Measurements from ENCODE around the gene IFITM2.

IFITM2 gene

DNA sequence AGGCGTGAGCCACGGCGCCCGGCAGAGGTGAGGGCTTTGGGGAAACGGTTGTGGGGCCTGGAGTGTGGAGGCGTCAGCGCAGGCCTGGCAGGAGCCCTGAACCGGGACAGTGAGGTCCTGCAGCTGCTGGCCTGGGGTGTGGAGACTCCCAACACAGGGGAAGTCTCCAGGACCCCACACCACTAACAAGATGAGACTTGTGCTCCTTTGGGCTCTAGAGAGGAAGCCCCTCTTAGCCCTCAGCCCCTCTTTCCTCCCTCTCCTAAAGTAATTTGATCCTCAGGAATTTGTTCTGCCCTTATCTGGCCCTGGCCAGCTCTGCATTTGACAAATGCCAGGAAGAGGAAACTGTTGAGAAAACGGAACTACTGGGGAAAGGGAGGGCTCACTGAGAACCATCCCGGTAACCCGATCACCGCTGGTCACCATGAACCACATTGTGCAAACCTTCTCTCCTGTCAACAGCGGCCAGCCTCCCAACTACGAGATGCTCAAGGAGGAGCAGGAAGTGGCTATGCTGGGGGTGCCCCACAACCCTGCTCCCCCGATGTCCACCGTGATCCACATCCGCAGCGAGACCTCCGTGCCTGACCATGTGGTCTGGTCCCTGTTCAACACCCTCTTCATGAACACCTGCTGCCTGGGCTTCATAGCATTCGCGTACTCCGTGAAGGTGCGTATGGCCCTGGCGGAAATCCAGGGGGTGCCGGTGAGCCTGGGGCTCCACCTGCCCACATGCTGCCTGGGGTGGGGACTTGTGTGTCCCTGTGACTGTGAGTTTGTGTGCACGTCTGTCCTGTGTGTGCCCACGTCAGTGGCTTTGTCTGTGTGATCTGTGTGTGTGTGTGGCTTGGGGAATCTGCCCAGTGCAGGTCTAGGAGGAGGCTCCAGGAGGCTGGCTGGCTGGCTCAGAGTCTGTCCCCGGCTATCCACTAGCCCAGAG, at the start of gene IFITM2:
Gene IFITM2, plus strand, starts transcription at position 51 of the 943 bp plus-strand sequence. Its CDS starts 377 bp downstream, at position 428.
- DNase-seq (ENCODE audit: low spot score): peak; percentile 27

DNA sequence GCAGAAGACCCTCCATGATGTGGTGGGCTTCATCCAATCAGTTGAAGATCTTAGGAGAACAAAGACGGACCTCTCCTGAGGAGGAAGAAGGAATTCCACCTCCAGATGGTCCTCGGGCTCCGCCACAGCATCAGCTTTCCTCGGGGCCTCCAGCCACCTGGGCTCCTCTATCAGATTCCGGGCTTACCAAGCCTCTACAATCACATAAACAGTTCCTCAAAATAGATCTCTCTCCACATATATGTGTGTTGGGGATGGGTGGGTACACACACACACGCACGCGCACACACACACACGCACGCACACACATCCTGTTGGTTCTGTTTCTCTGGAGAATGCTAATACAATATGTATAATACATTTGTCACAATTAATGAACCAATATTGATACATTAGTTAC, 48.2 kb upstream of the IFITM2 start:
- no peak for DNase-seq (ENCODE audit: low spot score)

DNA sequence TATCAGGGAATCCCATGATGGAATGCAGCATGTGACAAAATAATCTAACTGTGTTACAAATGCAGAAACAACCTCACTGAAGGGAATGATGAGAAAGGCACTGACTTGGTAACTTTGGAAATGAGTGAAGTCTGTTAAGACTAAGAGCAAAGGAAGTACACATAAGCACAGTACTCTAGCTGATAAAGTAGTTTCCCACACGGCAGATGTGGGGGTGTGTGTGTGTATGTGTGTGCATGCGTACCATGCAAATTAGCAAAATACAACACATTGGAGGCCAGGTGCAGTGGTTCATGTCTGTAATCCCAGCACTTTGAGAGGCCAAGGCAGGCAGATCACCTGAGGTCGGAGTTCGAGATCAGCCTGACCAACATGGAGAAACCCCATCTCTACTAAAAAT, 46.0 kb upstream of the IFITM2 start:
- no peak for DNase-seq (ENCODE audit: low spot score)

DNA sequence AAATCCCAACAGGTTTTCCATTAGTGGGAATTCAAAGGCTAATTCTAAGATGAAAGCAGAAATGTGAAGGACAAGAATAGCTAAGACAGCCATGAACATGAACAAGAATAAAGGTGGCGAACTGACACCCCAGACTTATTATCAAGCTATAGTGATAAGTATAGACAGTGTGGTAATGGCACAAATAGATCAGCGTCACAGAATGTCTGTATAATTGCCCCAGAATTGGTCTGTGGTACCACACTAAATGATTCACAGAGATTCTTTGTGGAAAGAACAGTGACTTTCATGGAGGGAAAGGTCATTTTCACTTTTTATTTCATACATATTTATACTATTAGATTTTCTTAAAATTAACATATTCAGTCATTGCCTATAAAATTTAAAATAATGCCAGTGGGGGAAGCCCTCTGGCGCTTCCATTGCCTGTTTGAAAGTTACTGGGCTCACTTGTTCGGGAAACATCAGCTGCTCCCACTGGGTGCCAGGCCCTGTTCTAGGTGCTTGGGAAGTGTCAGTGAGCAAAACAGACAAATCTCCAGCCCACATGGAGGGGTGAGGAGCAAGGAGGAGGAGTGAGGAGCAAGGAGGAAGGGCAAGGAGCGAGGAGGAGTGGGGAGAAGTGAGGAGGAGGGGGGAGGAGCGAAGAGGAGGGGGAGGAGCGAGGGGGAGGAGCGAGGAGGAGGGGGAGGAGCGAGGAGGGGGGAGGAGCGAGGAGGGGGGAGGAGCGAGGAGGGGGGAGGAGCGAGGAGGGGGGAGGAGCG, 40.8 kb upstream of the IFITM2 start:
- no peak for DNase-seq (ENCODE audit: low spot score)

DNA sequence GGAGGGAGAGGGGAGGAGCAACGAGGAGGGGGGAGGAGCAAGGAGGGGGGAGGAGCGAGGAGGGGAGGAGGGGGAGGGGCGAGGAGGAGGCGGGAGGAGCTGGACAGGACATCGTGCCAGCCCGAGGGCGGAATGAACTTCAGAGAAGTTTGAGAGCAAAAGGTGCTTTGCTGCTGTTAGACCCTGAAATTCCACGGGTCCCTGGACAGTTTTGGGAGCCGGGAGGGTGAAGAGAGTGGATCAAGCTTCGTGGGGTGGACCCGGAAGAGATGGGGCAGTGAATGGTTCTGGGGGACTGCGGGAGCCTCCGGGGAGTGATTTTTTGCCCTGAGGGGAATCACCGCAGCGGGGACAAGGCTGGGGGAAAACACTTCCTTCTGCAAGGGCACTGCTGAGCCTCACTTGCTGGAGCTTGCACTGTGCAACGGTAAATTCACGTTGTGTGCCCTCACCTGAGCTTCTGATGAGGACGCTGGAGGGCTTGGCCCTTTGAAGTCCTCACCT, 40.1 kb upstream of the IFITM2 start:
- no peak for DNase-seq (ENCODE audit: low spot score)

DNA sequence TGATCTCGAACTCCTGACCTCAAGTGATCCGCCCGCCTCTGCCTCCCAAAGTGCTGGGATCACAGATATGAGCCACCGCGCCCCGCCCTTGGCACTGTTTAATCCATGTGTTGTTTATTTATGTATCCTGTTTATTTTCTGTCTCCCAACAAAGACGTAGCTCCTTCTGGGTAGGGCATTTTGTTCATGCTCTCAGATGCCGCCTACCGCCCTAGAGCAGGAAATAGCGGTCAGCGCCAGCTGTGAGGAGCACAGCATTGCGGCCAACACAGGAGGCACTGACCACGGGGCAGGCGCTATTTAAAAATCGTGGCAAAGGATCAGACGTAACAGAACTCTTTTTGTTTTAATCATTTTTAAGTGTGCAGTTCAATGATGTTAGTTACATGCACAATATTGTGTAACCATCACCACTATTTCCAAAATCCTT, 38.9 kb upstream of the IFITM2 start:
- DNase-seq (ENCODE audit: low spot score): peak; percentile 30

DNA sequence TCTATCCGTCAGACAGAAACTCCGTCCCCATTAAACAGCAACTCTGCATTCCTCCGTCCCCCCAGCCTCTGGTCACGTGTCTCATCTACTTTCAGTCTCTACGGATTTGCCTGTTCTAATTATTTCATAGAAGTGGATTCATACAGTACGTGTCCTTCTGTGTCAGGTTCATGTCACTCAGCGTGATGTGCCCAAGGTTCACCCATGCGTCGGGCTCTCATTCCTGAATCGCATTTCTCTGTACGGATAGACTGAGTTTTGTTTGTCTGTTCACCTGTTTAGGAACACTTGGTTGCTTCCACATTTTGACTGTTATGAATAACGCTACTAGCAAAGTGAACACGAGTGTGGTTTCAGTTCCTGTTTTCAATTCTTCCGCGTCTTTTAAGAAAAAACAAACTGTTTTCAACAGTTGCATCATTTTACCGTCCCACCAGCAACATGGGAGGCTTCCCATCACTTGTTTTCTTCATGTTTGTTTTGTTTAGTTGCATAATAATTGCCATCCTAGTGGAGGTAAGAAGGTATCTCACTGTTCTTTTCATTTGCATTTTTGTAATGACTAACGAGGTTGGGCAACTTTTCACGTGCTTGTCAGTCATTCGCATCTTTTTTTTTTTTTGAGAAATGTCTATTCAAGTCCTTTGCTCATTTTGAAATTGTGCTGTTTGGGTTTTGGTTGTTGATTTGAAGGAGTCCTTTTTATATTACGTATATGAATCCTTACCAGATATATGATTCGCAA, 38.3 kb upstream of the IFITM2 start:
- DNase-seq (ENCODE audit: low spot score): peak; percentile 25

DNA sequence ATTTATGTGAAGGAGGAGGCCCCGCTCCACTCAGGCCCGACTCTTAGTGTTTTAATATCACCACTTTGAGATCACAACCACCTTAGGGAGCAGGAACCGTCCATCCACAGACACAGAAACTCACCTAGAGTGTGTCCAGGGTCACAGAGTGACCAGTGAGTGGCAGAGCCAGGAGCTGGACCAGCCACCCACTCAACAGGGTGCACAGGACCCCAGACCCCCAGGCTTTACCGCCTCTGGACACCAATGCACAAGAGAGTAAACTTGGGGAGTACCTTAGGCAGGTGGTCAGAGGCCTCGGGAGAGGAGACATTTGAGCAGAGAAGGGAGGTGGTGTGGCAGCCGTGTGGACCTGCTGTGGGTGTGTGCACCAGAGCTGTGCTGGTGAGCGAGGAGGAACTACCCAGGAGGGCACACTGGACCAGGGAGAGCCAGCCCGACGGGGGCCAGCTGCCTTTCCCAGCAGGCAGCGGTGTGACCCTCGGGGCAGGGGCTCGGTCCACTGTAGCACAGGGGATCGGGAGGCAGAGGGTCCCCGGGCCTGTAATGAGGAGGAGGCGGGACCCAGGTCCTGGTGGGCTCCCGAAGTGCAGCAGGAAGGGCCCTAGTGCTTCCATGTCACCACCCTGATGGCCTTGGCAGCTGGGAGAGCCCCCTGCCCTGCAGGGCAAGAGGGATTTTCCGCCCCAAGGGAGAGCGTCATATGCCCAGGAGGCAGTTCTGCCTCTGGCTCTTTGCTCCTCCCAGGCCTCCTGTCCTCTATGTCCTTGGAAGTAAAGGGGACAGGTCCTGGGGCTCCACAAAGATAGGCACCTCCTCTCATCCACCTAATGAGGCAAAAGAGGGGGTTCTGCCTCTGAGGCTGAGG, 36.9 kb upstream of the IFITM2 start:
- no peak for DNase-seq (ENCODE audit: low spot score)

DNA sequence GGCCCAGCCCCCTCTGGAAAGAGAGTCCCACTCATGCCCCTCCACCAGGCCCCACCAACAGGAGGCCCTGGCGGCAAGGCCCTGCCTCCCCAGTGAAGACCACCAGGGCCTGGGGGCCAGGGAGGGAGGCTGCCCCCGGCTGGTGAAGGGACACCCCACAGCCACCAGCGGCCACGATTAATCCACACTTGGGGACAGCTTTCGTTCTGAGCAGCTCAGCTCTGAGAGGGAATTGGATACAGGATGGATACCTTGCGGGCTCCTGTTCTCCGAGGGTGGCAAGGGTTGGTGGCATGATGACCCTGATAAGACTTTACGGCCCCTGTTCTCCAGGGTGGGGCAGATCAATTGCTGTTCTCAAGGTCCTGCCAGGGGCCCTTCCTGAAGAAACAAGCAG, 36.3 kb upstream of the IFITM2 start:
- no peak for DNase-seq (ENCODE audit: low spot score)

DNA sequence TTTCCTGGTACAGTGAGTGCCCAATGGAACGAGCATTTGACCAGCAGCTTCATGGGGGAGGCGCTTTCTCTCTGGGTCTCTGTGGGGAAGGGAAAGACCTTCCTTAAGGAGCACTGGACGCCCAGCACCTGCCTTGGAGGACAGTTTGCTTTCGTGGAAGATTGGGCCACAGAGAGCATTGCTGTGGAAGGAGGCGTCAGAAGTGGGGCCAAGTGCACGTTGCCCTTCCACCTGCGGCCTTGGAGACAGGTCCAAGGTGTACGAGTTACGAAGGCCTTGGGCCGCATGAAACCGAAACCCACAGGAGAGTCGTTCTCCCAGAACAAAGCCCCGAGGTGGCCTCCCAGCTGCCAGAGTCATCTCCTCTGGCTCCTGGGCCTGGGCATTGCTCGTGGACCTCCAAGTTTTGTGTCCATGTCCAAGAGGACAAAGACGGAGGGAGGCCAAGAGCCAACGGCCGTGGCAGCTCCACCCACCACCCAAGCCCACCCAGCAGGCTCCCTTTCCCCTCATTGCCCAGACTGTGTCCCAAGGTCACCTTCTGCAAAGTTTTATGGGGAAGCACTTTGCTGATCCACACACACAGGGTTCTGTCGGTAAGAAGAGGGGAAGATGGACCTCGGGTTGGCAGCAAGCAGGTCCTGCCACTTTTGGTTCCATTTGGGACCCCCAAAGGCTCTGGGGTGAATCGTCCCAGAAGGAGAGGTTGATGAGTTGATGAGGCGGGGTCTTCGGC, 35.3 kb upstream of the IFITM2 start:
- DNase-seq (ENCODE audit: low spot score): no peak

DNA sequence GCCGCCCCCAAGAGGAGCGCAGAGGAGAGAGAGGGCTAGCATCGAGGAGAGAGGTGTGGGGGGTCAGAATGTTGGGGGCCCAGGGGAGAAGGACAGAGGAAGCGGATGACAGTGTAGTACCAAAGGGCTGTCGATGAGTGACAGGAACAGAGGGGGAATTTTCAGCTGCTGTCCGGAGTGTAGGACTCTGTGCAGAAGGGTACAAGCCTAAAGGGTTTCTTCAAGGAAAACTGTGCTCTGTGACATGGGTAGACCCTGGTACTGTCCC, 34.8 kb upstream of the IFITM2 start:
- DNase-seq (ENCODE audit: low spot score): no peak

DNA sequence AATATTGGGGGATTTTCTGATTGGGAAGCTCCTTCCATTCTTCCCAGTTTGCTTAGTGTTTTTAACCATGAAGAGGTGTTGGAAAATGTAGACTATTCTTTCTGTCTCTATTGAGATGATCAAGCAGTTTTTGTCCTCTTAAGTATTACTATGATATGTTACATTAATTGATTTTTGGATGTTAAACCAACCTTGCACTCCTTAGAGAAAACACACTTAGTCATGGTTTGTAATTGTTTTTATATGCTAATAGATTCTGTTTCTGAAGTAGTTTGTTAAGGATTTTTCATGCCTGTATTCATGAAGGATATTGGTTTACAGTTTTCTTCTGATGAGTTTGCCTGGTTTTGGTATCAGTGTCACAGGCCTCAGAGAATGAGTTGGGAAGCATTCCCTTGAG, 31.4 kb upstream of the IFITM2 start:
- DNase-seq (ENCODE audit: low spot score): no peak

DNA sequence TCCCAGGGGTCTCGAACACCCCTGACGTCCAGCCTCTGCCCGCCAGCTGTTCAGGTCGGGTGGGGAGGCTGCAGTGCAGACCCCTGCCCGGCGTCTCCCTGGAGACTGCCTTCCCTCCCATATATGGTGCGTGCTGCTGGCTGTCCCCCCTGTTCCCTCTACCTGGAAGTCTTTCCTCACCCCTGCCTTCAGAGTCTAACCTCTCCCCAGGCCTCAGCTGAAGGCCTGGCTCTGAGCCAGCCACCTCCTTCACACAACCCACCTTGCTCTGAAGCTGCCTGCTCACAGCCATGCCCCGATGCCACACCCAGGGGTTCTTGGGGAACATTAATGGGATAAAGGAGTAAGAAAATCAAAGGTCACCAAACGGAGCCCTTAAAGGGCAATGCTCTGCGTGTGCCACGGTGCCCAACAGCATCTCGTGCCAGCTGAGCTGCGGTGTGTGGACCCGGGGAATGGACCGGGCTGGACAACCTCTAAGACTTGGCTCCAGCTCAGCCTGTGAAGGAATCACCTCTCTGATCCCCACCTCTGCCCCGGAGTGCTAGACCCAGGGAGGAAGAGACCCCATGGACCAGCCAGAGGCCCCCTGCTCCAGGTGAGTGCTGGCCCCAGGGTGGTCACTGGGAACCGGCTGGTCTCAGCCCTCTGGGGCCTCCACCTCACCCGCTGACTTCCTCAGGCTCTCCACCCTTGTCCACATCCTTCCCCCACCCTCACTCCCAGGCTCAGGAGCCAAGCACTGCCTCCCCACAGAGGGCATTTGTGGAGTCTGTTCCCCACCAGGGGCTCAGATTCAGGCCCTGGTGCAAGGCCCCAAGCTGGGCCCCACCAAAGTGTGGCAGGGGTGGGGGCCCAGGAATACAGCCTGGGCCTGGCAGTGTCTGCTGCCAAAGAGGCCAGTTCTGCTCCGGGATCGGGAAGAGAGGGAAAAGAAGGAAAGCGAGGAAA, 29.3 kb upstream of the IFITM2 start, which contains the start of gene NLRP6:
Gene NLRP6, plus strand, starts transcription at position 407 of the 951 bp plus-strand sequence. Its CDS starts 163 bp downstream, at position 570.
- DNase-seq (ENCODE audit: low spot score): no peak

DNA sequence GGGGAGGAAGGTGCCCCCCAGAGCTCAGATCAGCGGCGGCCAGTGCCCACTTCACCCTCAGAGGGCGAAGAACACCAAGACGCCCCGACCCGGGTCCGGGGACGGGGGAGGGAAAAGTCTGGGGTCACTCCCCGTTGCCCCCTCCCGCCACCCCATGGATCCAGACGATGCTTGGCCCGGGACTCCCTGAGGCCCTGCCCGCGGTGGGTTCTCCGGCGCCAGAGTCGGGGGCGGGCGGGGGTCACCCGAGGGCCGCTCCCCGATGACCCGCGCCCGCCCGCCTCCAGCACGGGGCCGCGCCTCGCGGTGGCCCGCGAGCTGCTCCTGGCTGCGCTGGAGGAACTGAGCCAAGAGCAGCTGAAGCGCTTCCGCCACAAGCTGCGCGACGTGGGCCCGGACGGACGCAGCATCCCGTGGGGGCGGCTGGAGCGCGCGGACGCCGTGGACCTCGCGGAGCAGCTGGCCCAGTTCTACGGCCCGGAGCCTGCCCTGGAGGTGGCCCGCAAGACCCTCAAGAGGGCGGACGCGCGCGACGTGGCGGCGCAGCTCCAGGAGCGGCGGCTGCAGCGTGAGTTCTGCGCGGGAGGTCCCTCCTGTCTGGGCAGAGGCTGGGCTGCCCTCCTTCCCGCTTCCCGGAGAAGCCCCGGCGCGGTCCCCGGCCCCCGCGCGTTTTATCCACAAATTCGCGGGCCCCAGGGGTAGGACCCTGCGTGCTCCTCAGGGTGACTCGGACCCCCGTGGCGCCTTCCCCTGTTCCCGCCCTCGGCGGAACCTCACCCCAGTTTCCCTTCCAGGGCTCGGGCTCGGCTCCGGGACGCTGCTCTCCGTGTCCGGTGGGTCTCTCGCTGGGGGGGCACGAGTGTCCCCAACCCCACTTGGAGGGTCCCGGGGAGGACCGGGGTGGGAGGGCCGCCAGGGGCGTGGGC, 28.3 kb upstream of the IFITM2 start:
- no peak for DNase-seq (ENCODE audit: low spot score)

DNA sequence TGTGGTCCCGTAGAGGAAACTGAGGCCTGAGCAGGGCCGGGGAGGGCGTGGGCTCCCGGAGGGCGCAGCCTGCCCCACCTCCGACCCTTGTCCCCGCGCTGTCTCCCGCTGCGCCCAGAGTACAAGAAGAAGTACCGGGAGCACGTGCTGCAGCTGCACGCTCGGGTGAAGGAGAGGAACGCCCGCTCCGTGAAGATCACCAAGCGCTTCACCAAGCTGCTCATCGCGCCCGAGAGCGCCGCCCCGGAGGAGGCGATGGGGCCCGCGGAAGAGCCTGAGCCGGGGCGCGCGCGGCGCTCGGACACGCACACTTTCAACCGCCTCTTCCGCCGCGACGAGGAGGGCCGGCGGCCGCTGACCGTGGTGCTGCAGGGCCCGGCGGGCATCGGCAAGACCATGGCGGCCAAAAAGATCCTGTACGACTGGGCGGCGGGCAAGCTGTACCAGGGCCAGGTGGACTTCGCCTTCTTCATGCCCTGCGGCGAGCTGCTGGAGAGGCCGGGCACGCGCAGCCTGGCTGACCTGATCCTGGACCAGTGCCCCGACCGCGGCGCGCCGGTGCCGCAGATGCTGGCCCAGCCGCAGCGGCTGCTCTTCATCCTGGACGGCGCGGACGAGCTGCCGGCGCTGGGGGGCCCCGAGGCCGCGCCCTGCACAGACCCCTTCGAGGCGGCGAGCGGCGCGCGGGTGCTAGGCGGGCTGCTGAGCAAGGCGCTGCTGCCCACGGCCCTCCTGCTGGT, 27.5 kb upstream of the IFITM2 start:
- no peak for DNase-seq (ENCODE audit: low spot score)

DNA sequence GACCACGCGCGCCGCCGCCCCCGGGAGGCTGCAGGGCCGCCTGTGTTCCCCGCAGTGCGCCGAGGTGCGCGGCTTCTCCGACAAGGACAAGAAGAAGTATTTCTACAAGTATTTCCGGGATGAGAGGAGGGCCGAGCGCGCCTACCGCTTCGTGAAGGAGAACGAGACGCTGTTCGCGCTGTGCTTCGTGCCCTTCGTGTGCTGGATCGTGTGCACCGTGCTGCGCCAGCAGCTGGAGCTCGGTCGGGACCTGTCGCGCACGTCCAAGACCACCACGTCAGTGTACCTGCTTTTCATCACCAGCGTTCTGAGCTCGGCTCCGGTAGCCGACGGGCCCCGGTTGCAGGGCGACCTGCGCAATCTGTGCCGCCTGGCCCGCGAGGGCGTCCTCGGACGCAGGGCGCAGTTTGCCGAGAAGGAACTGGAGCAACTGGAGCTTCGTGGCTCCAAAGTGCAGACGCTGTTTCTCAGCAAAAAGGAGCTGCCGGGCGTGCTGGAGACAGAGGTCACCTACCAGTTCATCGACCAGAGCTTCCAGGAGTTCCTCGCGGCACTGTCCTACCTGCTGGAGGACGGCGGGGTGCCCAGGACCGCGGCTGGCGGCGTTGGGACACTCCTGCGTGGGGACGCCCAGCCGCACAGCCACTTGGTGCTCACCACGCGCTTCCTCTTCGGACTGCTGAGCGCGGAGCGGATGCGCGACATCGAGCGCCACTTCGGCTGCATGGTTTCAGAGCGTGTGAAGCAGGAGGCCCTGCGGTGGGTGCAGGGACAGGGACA, 26.7 kb upstream of the IFITM2 start:
- no peak for DNase-seq (ENCODE audit: low spot score)
